Naive thymus-derived CD8-positive, alpha-beta T cell (primary cell): ENCODE data around the gene ECHDC3. TPM values are rescaled to one million over a fixed set of nuclear protein-coding genes. Genes with fewer than 3 reads are reported as not detected.
A peak's percentile ranks its signal among the peaks of the same experiment; 100 is the strongest.

Experiments
- ATAC-seq, 2 donors: fragments of 150-1000 bp; cut with Tn5 transposase in 1 of 2; sonication (Bioruptor Pico), chemical (Tn5 transposase) in 1 of 2; 1 replicate in 1 of 2; 2 replicates in 1 of 2; pipeline ENCODE4 v1.10.0; 2021; ENCODE audit warnings: mild to moderate bottlenecking in 2 of 2, moderate library complexity in 2 of 2
- POLR2A ChIA-PET: fragments of 350-600 bp; sonication (Branson Sonifier 250); formaldehyde crosslinking; loops from one replicate; lab custom pipeline; 2021; ENCODE audit warnings: antibody characterized with exemption; lab: Charles Lee
- DNase-seq, 10 donors: peaks; one replicate each; pipeline versions ENCODE4 v3.0.0 to v3.0.0-alpha.2; 2020 to 2022
- H3K27ac Mint-ChIP-seq, 10 donors: one replicate each; pipeline ENCODE4 v1.8.0; 2020 to 2022; ENCODE audit warnings: mild to moderate bottlenecking in 10 of 10, mixed read lengths in 10 of 10, moderate library complexity in 4 of 10, inconsistent platforms in 1 of 10
- H3K27me3 Mint-ChIP-seq, 5 donors: one replicate each; pipeline ENCODE4 v1.8.0; 2021 to 2022; ENCODE audit warnings: mixed read lengths in 5 of 5
- H3K36me3 Mint-ChIP-seq, 3 donors: one replicate each; pipeline ENCODE4 v1.8.0; 2020 to 2022; ENCODE audit warnings: mixed read lengths in 3 of 3, mild to moderate bottlenecking in 2 of 3, inconsistent platforms in 1 of 3
- H3K4me1 Mint-ChIP-seq, 4 donors: one replicate each; pipeline ENCODE4 v1.8.0; 2021 to 2022; ENCODE audit warnings: mixed read lengths in 4 of 4
- H3K4me3 Mint-ChIP-seq, 10 donors: one replicate each; pipeline ENCODE4 v1.8.0; 2020 to 2022; ENCODE audit warnings: mild to moderate bottlenecking in 10 of 10, mixed read lengths in 10 of 10, moderate library complexity in 6 of 10, inconsistent platforms in 1 of 10
- H3K9me3 Mint-ChIP-seq, 9 donors: one replicate each; pipeline ENCODE4 v1.8.0; 2020 to 2022; ENCODE audit warnings: mixed read lengths in 9 of 9, mild to moderate bottlenecking in 3 of 9, inconsistent platforms in 1 of 9, moderate library complexity in 1 of 9
- polyA plus RNA-seq, 3 donors: library from polyadenylated mRNA; unstranded; fragments of 300-500 nt; fragmentation: Illumina TruSeq; gene quantifications; one replicate each; pipeline ENCODE4 v1.2.3, GENCODE V29; 2021
- total RNA-seq, 8 experiments: library from RNA in 2 of 8; stranded (reverse) in 2 of 8; gene quantifications; one replicate each; pipeline ENCODE4 v1.2.3 and lab custom pipeline; 2021 to 2026

ECHDC3 gene
- total and polyA plus RNA-seq, 5 experiments from 2014 or later, result 0.14 to 1.7 (median 0.65) TPM

- peaks cover 5 to 19% (median 15%) of the 10 kb centered on the region in 4 donors for H3K4me1 Mint-ChIP-seq
- peak overlapping the region in 5 of 10 donors; percentile 23 to 86 (median 49) for H3K27ac Mint-ChIP-seq
- POLR2A ChIA-PET, result interaction anchor here (0.8 to 1.7 kb wide), 2 partner anchors 16 to 214 kb away, joined by 3 to 4 read pairs; no protein-coding TSS in a partner anchor
- DNase-seq, result no peak
- no peaks in the 10 kb centered on the region for H3K36me3 Mint-ChIP-seq
- peak overlapping the region; percentile 58 to 88 (median 77) for H3K4me3 Mint-ChIP-seq
- H3K27me3 Mint-ChIP-seq, result peaks cover 0 to 11% (median 9%) of the 10 kb centered on the region in 5 donors
- peaks cover 0 to 4% (median 0%) of the 10 kb centered on the region in 9 donors for H3K9me3 Mint-ChIP-seq
- ATAC-seq, result no peak
Measured at GRCh38 chr10:11741608-11742007, 574 bp upstream of the ECHDC3 start.

- H3K9me3 Mint-ChIP-seq, result peaks cover 0 to 3% (median 0%) of the 10 kb centered on the region in 9 donors
- POLR2A ChIA-PET, result interaction anchor here (1.7 kb wide), 1 partner anchor 14 kb away, joined by 4 read pairs; no protein-coding TSS in a partner anchor
- H3K4me3 Mint-ChIP-seq, result peak overlapping the region; percentile 58 to 83 (median 69)
- ATAC-seq, result peak in 1 of 2 donors; percentile 11
- H3K27me3 Mint-ChIP-seq, result peaks cover 0 to 8% (median 6%) of the 10 kb centered on the region in 5 donors
- H3K4me1 Mint-ChIP-seq, result peaks cover 5 to 17% (median 15%) of the 10 kb centered on the region in 4 donors
- DNase-seq, result peak in 1 of 10 donors; percentile 10
- H3K27ac Mint-ChIP-seq, result peak overlapping the region in 1 of 10 donors; percentile 23
- no peaks in the 10 kb centered on the region for H3K36me3 Mint-ChIP-seq
Measured at GRCh38 chr10:11742779-11743298, 657 bp downstream of the ECHDC3 start.

- Mint-ChIP-seq H3K4me3 (peak overlapping the region; percentile 58 to 83 (median 69)), H3K27me3 (peaks cover 0 to 3% (median 0%) of the 10 kb centered on the region in 5 donors), H3K36me3 (peaks cover 0 to 2% (median 0%) of the 10 kb centered on the region in 3 donors), H3K9me3 (no peaks in the 10 kb centered on the region), H3K27ac (peak overlapping the region in 4 of 10 donors; percentile 13 to 57 (median 34)), H3K4me1 (peaks cover 5 to 17% (median 13%) of the 10 kb centered on the region in 4 donors)
- POLR2A ChIA-PET, result no interaction called here
- DNase-seq (no peak), ATAC-seq (no peak)
Measured at GRCh38 chr10:11743461-11744338, 1.5 kb downstream of the ECHDC3 start.

- peaks cover 5 to 17% (median 13%) of the 10 kb centered on the region in 4 donors for H3K4me1 Mint-ChIP-seq
- H3K36me3 Mint-ChIP-seq, result peaks cover 0 to 15% (median 3%) of the 10 kb centered on the region in 3 donors
- H3K27ac Mint-ChIP-seq, result no peak overlapping the region
- ATAC-seq (no peak), DNase-seq (no peak)
- H3K4me3 Mint-ChIP-seq, result no peak overlapping the region
- H3K9me3 Mint-ChIP-seq, result no peaks in the 10 kb centered on the region
- H3K27me3 Mint-ChIP-seq, result peaks cover 0 to 3% (median 0%) of the 10 kb centered on the region in 5 donors
- POLR2A ChIA-PET, result no interaction called here
Measured at GRCh38 chr10:11745045-11745444, 2.9 kb downstream of the ECHDC3 start.

GRCh38 chr10:11746883-11747539 lies 4.8 kb downstream of the ECHDC3 start:
- Mint-ChIP-seq H3K27ac (no peak overlapping the region), H3K36me3 (peaks cover 3 to 29% (median 4%) of the 10 kb centered on the region in 3 donors), H3K27me3 (no peaks in the 10 kb centered on the region), H3K4me3 (no peak overlapping the region), H3K4me1 (peaks cover 2 to 9% (median 6%) of the 10 kb centered on the region in 4 donors), H3K9me3 (no peaks in the 10 kb centered on the region)
- no peak for ATAC-seq
- POLR2A ChIA-PET, result no interaction called here
- no peak for DNase-seq

GRCh38 chr10:11748866-11749265 lies 6.7 kb downstream of the ECHDC3 start:
- Mint-ChIP-seq H3K27ac (no peak overlapping the region), H3K4me1 (no peaks in the 10 kb centered on the region), H3K36me3 (peaks cover 4 to 35% (median 5%) of the 10 kb centered on the region in 3 donors), H3K9me3 (no peaks in the 10 kb centered on the region), H3K4me3 (no peak overlapping the region), H3K27me3 (no peaks in the 10 kb centered on the region)
- POLR2A ChIA-PET, result no interaction called here
- no peak for DNase-seq
- ATAC-seq, result no peak

- no peak overlapping the region for H3K4me3 Mint-ChIP-seq
- no peak for ATAC-seq
- no peak overlapping the region for H3K27ac Mint-ChIP-seq
- peaks cover 4 to 45% (median 5%) of the 10 kb centered on the region in 3 donors for H3K36me3 Mint-ChIP-seq
- DNase-seq, result no peak
- POLR2A ChIA-PET, result no interaction called here
- no peaks in the 10 kb centered on the region for H3K27me3 Mint-ChIP-seq
- H3K9me3 Mint-ChIP-seq, result no peaks in the 10 kb centered on the region
- H3K4me1 Mint-ChIP-seq, result no peaks in the 10 kb centered on the region
Measured at GRCh38 chr10:11750420-11750819, 8.2 kb downstream of the ECHDC3 start.

GRCh38 chr10:11754173-11754572 lies 12.0 kb downstream of the ECHDC3 start:
- peaks cover 4 to 46% (median 10%) of the 10 kb centered on the region in 3 donors for H3K36me3 Mint-ChIP-seq
- no peaks in the 10 kb centered on the region for H3K9me3 Mint-ChIP-seq
- DNase-seq, result no peak
- H3K4me3 Mint-ChIP-seq, result no peak overlapping the region
- no peaks in the 10 kb centered on the region for H3K27me3 Mint-ChIP-seq
- ATAC-seq, result no peak
- no peak overlapping the region for H3K27ac Mint-ChIP-seq
- POLR2A ChIA-PET, result no interaction called here
- peaks cover 0 to 6% (median 4%) of the 10 kb centered on the region in 4 donors for H3K4me1 Mint-ChIP-seq

GRCh38 chr10:11754620-11755019 lies 12.4 kb downstream of the ECHDC3 start:
- Mint-ChIP-seq H3K4me3 (no peak overlapping the region), H3K27me3 (no peaks in the 10 kb centered on the region), H3K36me3 (peaks cover 4 to 42% (median 8%) of the 10 kb centered on the region in 3 donors), H3K9me3 (no peaks in the 10 kb centered on the region), H3K27ac (peak overlapping the region in 1 of 10 donors; percentile 5), H3K4me1 (peaks cover 0 to 6% (median 4%) of the 10 kb centered on the region in 4 donors)
- POLR2A ChIA-PET, result no interaction called here
- ATAC-seq (no peak), DNase-seq (no peak)

GRCh38 chr10:11755512-11756263 lies 13.5 kb downstream of the ECHDC3 start:
- H3K36me3 Mint-ChIP-seq, result peaks cover 4 to 32% (median 8%) of the 10 kb centered on the region in 3 donors
- no peaks in the 10 kb centered on the region for H3K9me3 Mint-ChIP-seq
- POLR2A ChIA-PET, result no interaction called here
- ATAC-seq, result no peak
- H3K27ac Mint-ChIP-seq, result peak overlapping the region in 1 of 10 donors; percentile 3
- no peaks in the 10 kb centered on the region for H3K27me3 Mint-ChIP-seq
- H3K4me3 Mint-ChIP-seq, result no peak overlapping the region
- H3K4me1 Mint-ChIP-seq, result peaks cover 0 to 6% (median 4%) of the 10 kb centered on the region in 4 donors
- DNase-seq, result no peak

GRCh38 chr10:11756766-11757315 lies 14.7 kb downstream of the ECHDC3 start:
- DNase-seq (no peak), ATAC-seq (no peak)
- peaks cover 0 to 6% (median 4%) of the 10 kb centered on the region in 4 donors for H3K4me1 Mint-ChIP-seq
- no peak overlapping the region for H3K27ac Mint-ChIP-seq
- H3K27me3 Mint-ChIP-seq, result no peaks in the 10 kb centered on the region
- no peaks in the 10 kb centered on the region for H3K9me3 Mint-ChIP-seq
- POLR2A ChIA-PET, result interaction anchor here (0.7 to 1.5 kb wide), 3 partner anchors 15 to 237 kb away, joined by 3 to 4 read pairs (median 4); partner anchors contain the start of gene ECHDC3
- peaks cover 0 to 24% (median 8%) of the 10 kb centered on the region in 3 donors for H3K36me3 Mint-ChIP-seq
- H3K4me3 Mint-ChIP-seq, result no peak overlapping the region
